ENCODE data around the gene TPSB2.
"Not testable (repeated sequence)": the region's sequence is repeated elsewhere in the genome, so short reads cannot be mapped to it uniquely, and the experiment has no call there.

TPSB2 gene

GRCh38 chr16:1199347-1200013 is 30.5 kb downstream of the TPSB2 start:
- no peak for DNase-seq

DNA sequence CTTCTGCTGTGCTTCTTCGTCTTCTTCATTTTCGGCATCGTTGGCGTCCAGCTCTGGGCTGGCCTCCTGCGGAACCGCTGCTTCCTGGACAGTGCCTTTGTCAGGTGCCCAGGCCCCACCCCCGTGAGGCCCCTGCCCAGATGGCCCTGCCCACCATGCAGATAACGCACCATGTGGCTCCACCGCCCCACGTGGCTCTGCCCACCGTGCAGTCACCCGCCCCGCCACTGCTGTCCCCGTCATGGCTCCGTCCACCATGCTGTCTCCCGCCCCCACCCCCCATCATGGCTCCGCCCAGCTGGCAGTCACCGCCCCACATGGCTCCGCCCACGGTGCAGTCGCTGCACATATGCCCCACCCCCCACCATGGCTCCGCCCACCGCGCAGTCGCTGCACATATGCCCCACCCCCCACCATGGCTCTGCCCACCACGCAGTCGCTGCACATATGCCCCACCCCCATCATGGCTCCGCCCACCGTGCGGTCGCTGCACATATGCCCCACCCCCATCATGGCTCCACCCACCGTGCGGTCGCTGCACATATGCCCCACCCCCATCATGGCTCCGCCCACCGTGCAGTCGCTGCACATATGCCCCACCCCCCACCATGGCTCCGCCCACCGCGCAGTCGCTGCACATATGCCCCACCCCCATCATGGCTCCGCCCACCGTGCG is 31.2 kb downstream of the TPSB2 start:
- not testable (repeated sequence) for DNase-seq

DNA sequence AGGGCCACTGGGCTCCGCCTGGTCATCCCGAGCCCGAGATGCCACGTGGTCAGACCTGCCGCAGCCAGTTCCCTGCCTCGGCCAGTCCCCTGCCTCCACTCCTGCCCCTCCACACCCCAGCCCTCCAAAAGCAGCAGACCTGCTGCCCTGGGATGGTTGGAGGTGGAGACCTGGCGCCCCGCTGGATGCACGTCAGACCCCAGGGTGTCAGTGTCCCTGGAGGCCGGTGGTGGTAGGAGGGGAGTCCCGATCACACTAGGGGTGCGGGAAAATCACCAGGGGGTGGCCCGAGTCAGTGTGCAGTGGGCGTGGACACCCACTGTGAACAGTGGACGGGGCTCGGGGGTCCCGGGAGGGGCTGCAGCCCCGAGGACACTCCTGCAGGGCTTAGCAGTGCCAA is 31.8 kb downstream of the TPSB2 start:
- DNase-seq = no peak

DNA sequence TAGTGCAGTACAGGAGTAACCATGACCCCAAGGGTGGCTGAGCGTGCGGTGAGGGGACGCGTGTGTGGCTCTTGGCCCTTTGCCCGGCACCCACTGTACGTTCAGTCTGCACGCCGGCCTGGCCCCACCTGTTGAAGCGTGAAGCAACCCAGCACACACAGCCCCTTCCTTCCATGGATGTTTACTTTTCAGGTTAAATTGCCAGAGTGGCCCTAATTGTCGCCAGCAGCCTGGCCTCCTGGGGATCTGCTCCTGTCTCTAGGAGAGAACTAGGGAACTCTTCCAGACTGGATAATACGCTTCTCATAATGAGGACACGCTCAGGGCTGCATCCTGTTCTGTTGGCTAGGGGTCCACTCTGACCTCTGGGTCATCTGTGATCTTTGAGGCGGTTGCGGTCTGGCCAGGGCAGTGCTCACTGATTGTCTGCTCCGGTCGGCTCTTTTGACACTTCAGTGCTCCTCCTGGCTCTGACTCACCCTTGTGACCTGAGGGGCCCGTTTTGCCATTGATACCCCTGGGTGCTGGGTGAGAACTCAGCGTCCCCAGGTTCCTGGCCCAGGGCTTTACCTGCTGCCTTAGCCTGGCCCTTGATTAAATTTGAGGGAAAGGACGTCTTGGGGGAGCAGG is 32.6 kb downstream of the TPSB2 start:
- no peak for DNase-seq

DNA sequence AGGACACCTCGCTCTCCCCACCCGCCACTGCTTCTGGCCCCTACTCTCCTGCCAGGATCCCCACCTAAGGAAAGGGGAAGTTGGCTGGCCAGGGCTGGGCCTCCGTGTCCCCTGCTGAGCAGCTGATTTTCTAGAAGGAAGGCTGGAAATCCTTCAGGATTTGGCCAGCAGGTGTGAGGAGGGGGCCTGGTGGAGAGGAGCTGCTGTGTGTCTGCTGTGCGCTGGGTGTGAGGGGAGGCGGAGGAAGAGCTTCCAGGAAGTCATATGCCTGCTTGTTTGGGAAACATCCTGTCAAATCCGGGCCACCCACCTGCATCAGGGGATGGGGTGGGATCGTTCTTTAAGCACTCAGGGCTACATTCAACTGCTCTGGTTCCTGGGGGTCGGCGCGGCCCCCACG is 33.5 kb downstream of the TPSB2 start:
- DNase-seq = no peak

DNA sequence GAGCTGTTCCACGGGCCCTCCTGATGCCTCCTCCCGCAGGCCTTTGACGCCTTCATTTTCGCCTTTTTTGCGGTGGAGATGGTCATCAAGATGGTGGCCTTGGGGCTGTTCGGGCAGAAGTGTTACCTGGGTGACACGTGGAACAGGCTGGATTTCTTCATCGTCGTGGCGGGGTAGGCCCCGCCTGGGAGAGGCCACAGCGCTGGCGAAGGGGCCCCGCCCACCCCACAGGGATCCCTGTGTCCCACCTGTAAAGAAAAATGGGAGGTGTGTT is 34.7 kb downstream of the TPSB2 start:
- no peak for DNase-seq

DNA sequence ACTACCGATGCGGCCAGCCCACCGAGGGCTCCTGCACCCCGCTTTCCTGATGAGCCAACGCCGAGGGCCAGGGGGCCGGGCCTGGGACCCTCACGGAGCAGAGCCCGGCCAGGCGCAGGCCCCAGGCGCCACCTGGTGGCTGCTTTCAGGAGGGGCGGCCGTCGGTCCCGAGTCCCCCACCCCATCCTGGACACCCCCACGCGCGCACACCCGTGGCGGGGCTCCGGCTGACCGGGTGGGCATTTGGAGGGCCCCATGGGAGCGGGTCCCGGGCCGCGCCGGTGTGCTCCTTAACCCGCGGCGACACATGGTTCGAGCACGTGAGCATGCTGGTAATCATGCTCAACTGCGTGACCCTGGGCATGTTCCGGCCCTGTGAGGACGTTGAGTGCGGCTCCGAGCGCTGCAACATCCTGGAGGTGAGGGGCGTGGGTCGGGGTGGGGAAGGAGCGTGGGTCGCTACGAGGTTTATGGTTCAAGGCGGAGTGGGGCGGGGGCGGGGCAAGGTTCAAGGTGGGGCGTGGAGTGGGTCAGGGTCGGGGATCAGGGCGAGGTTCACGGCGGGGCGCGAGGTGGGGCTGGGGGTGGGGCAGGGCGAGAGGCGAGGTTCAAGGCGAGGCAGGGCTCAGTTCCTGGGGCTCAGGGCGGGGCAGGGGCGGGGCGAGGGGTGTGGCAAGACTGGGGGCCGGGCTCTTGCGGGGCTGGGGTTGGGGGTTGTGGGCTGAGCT is 35.2 kb downstream of the TPSB2 start:
- DNase-seq = no peak

DNA sequence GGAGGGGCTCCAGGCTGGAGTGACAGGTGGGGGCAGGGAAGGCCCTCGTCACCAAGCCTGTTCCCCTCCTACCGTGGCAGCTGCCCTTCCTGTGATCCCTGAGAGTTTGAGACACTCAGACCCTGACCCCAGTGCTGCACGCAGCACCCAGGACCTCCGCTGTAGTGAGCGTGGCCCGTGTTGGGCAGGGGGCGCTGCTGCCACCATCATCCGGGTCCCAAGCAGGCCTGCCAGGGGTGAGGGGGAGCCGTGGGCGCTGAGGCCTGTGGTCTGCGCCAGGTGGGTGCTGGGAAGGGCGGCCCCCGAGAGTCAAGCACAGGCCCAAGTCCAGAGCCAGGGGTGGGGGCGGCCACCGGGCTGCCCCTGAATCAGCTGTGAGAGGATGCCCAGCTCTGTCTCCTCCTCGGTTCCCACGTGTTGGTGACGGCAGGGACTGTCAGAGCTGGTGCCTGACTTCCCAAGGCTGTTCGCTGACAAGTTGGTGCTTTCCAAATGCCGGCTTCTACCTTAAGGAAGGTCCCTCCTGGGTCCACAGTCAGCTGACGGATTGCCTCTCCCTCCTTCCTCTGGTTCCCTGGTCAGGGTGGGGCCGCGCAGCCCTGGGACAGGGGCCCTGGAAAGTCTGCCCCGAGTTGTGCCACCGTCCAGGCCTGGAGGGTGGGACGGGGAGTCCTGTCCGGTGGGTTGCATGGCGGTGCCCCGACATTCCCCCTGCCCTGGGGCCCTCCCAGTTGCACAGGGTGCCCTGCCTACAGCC is 36.0 kb downstream of the TPSB2 start:
- no peak for DNase-seq

- peak; percentile 48 for DNase-seq
These were observed 36.7 kb downstream of the TPSB2 start for GRCh38 chr16:1193143-1193824.

- no peak for DNase-seq
These were observed 37.5 kb downstream of the TPSB2 start for GRCh38 chr16:1192384-1193073.

DNA sequence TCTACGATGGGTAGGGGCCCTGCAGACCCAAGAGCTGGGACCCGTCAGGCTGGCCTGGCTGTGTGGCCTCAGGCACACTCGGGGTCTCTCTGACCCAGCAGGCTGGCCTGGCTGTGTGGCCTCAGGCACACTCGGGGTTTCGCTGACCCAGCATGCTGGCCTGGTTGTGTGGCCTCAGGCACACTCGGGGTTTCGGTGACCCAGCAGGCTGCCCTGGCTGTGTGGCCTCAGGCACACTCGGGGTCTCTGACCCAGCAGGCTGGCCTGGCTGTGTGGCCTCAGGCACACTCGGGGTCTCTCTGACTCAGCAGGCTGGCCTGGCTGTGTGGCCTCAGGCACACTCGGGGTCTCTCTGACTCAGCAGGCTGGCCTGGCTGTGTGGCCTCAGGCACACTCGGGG is 39.2 kb downstream of the TPSB2 start:
- DNase-seq = not testable (repeated sequence)

DNA sequence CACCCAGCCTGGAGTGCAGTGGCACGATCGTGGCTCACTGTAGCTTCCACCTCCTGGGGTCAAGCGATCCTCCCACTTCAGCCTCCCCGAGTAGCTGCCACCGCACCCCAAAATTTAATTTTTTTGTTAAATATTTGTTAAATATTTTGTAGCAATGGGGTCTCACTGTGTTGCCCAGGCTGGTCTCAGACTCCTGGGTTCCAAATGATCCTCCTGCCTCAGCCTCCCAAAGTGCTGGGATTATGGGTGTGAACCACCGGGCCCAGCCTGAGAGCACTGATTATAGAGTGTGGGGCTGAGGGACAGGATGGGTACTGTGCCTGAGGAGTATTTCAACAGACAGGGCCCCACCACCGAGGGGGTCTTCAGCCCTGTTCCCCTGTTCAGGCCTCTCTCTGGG is 40.5 kb downstream of the TPSB2 start:
- no peak for DNase-seq

GRCh38 chr16:1188432-1189189 is 41.4 kb downstream of the TPSB2 start:
- DNase-seq = no peak

GRCh38 chr16:1185460-1186207 is 44.4 kb downstream of the TPSB2 start:
- DNase-seq = not testable (repeated sequence)

DNA sequence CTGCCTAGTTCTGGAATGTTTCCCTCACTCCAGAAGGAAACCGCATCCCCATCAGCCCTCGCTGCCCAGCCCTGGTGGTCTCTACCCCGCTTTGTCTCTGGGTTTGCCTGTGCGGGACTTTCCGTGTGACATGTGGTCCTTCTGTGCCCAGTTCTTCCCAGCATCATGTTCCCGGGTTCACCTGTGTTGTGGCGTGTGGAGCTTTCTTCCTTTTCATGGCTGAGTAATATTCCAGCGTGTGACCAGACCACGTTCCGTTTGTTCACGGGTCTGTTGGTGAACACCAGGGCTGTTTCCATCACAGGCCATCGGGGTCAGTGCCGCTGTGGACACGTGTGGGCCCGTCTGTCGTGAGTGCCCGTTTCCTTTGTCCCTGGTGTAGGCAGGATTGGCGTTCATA is 45.0 kb downstream of the TPSB2 start:
- no peak for DNase-seq

DNA sequence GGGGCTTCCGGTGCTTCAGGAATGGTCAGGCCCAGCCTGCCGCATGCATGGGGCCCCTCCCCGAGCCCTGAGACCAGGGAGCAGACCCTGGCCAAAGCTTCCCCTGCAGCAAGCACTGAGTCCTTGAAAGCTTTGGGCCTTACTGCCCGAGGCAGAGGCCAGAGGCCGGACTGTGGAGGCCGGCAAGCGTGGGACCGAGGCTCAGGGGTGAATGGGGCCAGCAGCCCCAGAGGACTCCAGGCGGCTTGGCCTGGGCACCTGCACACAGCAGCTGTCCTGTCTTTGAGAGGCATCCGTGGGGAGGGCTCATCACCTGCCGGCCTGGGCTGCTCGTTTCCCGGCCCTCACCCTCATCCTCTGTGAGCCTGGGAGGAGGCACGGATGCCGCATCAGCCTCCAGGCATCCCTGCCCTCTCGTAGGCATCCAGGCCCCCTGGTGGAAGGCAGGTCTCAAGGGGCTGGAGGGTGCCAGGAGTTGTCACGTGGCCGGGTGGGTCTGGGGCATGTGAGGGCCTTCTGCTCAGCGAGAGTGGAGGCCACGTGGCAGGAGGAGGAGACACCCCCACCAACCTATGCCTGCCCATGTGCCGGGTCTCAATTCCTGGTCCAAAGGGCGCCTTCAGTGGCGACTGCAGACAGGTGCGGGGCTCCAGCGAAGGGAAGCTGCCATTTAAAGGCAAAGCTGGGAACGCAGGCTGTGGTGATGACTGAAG is 45.7 kb downstream of the TPSB2 start:
- DNase-seq = no peak

DNA sequence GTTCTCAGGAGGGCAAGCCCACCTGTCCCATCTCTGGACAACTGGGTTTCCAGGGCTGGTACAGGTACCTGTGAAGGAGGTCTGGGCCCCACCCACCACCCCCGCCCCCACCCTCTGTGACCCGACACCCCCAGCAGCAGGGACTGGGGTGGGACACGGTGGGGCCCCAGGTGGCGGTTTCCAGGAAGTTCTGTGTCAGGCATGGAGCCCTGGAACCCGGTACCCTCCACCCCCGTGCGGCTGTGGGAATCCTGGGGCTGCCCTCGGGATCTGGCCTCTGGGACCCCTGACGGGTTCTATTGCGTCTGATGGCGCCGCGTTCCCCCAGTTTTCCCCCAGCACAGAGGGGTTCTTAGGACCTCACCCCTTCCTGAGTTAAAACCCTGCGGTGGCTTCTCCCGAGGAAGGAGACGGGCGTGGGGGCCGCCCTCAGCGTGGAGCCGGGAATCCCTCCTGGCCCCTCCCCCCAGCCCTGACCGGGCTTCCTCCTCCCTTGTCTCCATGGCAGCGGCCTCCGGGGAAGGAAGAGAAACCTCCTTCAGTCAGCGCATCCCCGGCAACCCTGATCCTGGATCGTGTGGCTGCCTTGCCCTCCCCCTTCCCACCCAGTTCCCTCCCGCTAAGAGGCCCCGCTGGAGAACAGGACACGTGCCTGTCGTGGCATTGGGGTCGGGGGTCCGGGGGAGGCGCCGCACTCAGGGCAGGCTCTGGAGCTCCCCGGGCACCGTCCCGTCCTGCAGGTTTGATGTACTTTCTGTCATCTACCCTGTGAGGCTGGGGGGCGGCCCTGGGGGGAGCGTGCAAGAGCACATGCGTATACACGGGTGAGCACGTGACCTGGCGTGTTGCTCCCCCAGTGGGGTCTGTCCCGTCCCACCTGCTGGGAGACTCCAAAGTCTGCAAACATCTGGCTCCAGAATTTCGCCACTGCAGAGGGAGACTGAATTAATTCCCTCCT is 46.8 kb downstream of the TPSB2 start:
- peak; percentile 91 for DNase-seq

GRCh38 chr16:1182316-1182671 is 47.7 kb downstream of the TPSB2 start:
- DNase-seq = no peak
